GM12873 (cell line): ENCODE data around the gene ATXN1.

Experiments
- TF ChIP-seq, protein P1 (sequence below): IDR thresholded peaks from 2 replicates; pipeline ENCODE4 v1.5.1; 2012; ENCODE audit warnings: low read depth, mild to moderate bottlenecking, moderate library complexity, low read length, control low read depth; ENCODE audit not compliant: insufficient read depth; ENCODE audit errors: missing control alignments

The ATXN1 gene

DNA sequence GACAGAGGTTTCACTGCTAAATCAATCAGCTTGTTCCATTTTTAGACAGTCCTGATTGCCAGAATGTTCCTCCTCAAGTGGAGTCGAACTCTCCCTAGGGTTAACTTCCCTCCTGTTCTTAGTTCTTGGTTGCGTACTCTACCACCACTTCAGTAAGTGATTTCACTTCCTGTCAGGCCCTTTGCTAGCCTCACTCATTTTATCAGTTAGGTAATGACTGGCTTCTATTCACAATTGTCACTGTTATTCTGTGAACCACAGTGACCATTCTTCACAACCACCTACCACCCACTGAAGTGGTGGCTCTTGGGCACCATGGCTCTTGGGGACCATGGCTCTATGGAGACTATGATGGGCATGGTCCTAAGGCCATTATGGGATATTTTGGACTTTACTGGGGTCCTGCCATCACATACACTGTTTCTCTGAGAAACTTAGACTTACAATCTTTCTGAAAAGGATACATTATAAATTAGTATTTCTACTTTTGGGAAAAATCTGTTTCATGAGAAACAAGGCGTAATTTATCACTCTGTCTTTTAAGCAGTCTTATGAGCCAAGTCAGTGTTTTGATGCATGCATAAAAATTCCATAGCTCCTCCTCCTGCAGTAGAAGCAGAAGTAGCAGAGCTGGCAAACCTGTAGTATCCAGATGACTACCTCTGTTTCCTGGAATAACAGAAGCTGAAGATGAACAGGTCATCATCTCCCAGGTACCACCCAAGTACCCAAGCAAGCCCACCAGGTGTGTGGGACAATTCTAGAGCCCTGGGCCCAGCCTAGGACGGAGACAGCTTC lies 66.3 kb downstream of the ATXN1 start:
- TF ChIP-seq, protein P1, sequence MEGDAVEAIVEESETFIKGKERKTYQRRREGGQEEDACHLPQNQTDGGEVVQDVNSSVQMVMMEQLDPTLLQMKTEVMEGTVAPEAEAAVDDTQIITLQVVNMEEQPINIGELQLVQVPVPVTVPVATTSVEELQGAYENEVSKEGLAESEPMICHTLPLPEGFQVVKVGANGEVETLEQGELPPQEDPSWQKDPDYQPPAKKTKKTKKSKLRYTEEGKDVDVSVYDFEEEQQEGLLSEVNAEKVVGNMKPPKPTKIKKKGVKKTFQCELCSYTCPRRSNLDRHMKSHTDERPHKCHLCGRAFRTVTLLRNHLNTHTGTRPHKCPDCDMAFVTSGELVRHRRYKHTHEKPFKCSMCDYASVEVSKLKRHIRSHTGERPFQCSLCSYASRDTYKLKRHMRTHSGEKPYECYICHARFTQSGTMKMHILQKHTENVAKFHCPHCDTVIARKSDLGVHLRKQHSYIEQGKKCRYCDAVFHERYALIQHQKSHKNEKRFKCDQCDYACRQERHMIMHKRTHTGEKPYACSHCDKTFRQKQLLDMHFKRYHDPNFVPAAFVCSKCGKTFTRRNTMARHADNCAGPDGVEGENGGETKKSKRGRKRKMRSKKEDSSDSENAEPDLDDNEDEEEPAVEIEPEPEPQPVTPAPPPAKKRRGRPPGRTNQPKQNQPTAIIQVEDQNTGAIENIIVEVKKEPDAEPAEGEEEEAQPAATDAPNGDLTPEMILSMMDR: no peak

DNA sequence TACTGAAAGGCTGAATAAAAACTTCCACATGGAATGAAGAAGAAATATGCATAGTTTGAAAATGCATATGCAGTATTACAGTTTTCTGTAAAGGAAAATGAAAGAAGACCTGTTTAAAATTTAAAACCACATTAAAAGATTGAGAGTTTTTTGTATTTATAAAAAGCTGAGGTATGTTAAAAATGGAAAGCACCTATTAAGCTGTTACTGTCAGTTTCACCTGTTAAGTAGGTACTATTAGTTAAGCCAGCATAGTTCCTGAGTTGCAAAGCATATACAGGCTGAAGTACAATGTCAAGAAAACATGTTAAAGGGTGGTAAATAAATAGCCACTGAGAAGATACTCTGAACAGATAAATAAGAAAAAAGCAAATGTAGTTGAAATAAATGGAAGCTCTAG lies 69.9 kb downstream of the ATXN1 start:
- TF ChIP-seq, protein P1: no peak

DNA sequence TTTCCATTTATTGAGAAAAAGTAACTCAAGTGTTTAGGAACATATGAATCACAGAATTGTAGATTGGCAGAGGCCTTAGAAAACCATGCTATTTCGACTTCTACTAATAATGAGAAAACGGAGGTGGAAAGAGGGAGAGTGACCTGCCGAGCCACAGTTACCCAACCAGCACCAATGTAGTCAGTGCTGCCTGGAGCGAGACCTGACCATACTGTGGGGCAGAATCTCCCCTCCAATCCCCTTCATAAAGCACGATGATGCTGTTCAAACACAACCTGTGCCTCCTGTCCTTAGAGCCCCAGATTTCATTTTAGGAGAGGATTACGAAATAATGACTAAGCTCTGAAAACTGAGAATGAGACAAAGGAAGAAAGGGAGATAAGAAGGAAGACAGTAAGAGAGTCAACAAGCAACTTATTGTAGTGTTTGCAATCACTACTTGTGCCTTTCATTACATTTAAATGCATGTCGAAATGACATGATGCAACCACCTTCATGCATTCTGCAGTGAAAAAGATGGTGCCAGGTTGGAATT lies 70.6 kb downstream of the ATXN1 start:
- TF ChIP-seq, protein P1: no peak

DNA sequence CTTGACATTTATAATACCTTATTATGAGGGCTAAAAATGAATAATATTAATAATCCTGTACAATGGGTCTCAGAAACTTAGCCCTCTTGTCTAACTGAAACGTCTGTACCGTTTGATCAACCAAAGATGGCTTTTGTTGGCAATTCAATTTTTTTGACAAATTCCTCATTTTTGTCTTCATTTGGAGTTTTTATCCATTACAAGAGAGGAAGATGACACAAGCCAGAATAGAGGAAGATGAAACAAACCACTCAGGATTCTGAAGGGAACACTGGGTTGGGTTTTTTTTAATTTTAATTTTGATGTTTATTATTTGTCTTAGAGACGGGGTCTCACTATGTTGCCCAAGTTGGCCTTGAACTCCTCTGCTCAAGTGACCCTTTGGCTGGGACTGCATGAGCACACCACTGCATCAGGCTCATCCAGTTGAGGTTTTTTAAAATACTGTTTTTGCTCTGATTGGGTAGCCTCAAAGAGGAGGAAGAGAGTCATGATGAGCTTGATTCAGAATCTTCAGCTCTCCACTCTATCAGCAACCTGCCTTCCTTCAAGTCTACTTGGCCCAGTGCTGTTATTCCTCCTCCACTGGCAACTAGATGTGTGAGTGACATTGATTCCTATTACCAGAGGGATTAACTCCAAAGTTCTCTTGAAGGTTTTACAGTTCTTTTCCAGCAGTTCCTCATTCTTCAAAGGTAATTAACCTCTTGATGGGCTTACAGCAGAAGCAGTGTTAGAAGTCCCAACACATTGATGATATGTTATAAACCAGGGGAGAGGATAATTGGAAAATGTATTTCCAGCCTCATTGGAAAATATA lies 71.3 kb downstream of the ATXN1 start:
- TF ChIP-seq, protein P1: no peak

DNA sequence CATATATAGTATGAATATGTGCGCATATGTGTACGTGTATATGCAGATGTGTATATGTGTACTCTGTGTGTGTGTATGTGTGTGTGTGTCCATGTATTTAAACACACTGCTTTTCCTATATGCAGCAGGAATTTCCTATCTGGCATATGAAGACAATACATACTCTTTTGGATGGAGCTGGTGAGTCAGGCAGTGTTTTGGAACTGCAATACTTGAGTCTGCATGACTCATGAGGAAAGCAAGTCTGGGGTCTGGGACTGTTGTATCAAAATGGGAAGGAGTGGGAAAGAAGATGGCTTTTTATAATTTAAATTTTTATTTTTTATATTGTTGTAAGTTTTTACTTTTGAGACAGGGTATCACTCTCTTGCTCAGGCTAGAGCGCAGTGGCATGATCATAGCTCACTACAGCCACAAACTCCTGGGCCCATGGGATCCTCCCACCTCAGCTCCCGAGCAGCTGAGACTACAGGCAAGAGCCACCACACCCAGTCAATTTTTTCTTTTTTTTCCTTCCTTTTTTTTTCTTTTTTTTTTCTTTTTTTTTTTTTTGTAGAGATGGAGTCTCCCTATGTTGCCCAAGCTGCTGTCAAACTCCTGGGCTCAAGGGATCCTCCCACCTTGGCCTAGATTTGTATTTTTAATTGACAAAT lies 72.2 kb downstream of the ATXN1 start:
- TF ChIP-seq, protein P1: no peak

DNA sequence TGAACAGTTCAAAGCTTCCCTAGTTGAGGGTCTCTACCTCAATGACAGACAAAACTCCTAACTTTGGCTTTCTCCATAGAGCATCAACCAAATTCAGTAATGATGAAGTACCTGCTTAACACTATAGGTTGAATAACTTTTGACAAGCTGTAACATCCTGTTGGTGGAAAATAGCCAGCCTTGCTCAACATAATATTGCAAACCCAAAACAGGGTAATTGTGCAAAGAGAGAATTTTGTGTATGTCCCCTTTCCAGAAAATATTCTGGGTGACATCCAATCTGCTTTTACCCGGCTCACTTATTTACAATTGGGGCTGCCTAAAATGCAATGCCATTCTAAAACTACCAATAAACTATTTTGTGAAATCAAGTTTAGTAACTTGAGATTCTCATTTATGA lies 72.8 kb downstream of the ATXN1 start:
- TF ChIP-seq, protein P1: no peak

DNA sequence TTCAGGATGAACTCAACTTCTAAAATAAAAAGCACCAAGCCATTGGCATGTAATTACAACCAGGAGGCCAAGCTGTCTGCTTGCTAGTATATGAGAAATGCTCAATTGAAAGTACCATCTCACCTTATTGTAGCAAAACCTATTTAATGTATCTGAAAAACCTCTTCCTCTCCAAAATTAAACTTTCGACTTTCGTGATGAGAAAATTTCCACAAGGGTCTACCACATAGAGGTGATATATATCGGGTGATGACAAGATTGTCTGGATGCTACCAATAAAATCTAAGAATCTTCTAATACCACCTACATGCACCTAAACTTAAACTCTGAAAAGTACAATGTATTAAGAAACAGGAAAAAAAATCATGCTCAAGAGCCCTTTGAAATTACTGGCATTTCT lies 74.2 kb downstream of the ATXN1 start:
- TF ChIP-seq, protein P1: no peak
